HG02678 (cell line): Measurements from ENCODE around the gene CACNA1B.

Experiments used
- ATAC-seq: cut with Tn5 transposase; IDR thresholded peaks from one replicate; pipeline ENCODE4 v1.9.1; 2021; ENCODE audit warnings: mild to moderate bottlenecking, moderate library complexity; ENCODE audit not compliant: unreplicated experiment

The CACNA1B gene

DNA sequence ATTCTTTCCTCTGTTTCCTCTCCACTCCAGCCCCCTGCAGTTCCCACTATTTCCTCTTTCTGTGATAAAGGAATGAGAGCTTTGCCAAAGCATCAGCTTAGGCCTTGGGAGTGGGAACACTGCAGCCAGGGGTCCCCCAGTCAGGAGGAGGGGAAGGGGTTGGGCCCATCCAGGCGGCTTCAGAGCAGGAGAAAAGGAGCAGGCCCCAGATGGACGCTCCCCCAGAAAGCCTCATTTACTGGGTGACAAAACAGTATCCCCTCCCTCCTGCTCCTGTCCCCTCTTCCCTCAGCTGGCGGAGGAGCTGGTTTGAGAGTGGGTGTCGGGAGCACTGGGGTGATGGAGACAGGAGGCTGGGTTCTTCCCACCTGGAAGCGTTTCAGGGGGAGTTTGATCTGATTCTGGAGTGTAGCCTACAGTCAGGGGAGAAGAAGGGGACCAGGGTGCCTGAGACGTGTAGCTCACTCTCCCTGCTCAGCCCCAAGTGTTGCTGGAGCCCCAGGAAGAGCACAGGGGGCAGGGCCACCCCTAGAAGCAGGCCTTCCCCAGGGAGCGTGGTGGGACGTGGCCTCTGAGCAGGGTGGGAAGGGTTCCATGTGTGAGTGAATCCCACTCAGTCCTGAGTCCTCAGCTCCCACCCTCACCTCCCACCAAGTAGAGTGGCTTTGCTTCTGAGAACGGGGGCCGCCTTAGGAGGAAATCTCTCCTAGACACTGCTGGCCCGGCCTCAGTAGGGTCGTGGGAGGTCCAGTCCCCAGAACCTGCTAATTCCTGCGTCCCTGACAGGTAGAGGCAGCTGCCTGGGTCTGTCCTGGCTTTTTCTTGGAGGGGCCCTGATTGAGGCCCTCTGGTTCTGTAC lies 173.1 kb downstream of the CACNA1B start:
- no peak for ATAC-seq

DNA sequence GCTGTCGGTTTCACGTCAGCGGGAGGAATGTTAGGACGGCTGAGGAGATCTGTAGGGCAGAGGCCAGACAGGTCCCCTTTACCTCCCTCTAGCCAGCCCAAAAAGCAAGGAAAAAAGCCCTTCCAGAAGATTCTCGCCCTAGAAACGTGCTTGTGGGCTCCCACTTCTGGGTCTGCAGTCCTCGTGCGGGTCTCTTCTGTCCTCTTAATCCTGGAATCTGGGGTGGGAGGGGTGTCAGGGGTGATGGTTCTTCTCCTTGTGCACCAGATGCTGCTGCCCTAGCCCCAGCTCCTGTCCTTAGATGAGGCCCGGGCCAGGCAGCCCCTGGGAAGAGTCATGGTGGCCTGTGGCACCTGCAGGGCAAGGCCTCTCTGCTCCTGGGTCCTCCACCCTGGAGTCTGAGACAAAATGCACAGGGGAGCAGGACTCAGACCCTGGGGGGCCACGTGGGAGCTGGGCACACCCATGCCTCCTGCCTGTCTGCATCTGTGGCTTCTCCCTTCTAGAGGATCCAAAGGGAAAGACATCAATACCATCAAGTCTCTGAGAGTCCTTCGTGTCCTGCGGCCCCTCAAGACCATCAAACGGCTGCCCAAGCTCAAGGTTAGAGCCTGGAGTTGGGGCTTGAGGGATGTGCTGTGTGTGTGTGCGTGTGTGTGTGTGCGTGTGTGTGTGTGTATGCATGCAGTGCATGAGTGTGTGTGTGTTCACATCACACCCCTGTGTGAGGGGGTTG lies 174.2 kb downstream of the CACNA1B start:
- ATAC-seq, result no peak

GRCh38 chr9:138052322-138052615 lies 174.7 kb downstream of the CACNA1B start:
- ATAC-seq, result no peak

GRCh38 chr9:138052635-138053320 lies 175.2 kb downstream of the CACNA1B start:
- no peak for ATAC-seq

GRCh38 chr9:138053321-138053868 lies 175.8 kb downstream of the CACNA1B start:
- no peak for ATAC-seq

- ATAC-seq, result no peak
Observed at GRCh38 chr9:138053996-138054752, 176.6 kb downstream of the CACNA1B start.

DNA sequence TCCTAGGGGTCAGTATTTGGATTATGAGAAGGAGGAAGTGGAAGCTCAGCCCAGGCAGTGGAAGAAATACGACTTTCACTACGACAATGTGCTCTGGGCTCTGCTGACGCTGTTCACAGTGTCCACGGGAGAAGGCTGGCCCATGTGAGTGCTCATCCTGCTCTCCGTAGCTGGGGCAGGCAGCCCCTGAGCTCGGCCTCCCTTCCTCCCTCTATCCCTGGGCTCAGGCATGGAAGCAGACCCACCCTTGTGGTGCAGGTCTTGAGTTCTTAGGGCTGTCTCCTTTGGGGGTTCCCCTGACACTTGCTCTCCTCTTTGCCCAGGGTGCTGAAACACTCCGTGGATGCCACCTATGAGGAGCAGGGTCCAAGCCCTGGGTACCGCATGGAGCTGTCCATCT lies 180.1 kb downstream of the CACNA1B start:
- no peak for ATAC-seq

DNA sequence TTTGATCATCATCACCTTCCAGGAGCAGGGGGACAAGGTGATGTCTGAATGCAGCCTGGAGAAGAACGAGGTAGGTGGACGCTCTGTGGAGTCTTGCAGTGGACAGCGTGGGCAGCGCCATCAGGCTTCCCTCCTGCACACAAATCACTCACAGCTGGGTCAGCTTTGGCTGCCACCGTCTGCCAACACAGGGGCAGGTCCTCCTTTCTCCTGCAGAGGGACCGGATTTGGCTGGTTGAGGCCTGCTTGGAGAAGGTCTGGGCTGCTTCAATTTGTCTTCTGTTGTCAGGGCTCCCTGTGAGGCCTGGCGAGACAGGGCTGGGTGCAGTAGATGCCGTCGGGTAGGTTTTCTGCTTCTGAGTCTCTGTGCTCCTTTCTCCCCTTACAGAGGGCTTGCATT lies 180.6 kb downstream of the CACNA1B start:
- no peak for ATAC-seq

DNA sequence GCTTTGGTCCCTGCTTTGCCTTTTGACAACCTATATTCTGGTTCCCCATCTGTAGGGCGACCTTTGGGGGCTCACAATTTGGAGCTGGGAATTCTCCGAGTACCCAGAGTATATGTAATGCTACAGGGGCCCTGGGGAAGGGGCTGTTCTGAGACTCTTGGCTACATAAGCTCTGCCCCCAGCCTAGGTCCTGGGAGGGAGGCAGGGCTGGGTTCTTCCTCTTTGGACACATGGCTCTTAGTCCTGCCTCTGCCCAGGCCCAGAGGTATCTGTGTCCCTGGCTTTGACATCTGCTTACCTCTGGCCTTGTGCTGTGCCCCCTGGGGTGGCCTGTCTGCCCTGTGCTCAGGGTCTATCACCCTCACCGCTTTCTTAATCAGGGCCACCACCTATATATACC lies 181.6 kb downstream of the CACNA1B start:
- ATAC-seq, result no peak

DNA sequence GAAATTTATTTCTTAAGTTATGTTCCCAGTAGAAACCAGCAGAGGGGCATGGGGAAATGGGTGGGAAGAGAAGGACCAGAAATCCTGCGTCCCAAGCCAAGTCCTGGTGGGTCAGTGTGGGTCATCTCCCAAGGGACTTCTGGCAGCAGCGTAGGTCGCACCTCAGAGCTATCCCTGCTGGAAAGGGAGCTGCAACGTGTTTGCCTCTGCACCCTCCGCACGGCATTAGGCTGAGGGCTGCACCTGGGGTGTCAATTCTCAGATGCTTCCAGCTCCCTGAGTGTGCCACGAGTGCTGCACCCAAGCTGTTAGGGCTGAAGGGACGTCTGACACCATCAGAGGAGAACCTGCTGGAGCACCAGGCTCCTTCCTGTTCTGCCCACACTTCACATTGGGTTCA lies 182.8 kb downstream of the CACNA1B start:
- no peak for ATAC-seq

- no peak for ATAC-seq
Observed at GRCh38 chr9:138060881-138061280, 183.3 kb downstream of the CACNA1B start.

DNA sequence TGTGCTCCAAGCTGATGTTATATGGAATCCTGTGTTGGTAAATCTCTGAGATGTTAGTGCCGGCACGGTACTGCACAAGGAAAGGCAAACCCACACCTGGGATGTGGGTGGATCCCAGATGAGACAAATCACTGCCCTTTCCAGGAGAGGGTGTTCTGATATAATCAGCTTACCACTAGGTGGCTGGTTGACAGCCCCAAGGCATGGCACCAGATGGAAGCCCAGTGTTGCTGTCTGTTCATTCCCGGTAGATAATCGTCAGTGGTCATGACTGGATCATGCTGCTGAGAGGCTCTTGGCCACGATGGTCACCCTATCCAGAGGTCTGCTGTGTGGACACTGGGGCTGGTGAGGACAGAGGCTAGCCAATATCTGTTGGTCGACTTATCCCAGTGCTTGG lies 184.0 kb downstream of the CACNA1B start:
- ATAC-seq, result no peak

- ATAC-seq, result no peak
Observed at GRCh38 chr9:138062196-138062595, 184.6 kb downstream of the CACNA1B start.

DNA sequence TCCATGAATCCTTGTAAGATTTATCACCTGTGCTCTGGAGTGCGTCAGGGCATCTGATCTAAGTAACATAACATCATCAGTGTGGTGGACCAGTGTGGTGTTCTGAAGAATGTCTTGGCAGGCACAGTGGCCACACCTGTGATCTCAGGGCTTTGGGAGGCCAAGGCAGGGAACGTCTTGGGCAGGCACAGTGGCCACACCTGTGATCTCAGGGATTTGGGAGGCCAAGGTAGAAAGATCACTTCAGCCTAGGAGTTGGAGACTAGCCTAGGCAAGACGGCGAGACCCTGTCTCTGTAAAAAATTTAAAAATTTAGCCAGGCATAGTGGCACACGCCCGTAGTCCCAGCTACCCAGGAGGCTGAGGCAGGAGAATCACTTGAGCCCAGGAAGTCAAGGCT lies 185.5 kb downstream of the CACNA1B start:
- no peak for ATAC-seq

- ATAC-seq, result no peak
Observed at GRCh38 chr9:138063785-138064184, 186.2 kb downstream of the CACNA1B start.

DNA sequence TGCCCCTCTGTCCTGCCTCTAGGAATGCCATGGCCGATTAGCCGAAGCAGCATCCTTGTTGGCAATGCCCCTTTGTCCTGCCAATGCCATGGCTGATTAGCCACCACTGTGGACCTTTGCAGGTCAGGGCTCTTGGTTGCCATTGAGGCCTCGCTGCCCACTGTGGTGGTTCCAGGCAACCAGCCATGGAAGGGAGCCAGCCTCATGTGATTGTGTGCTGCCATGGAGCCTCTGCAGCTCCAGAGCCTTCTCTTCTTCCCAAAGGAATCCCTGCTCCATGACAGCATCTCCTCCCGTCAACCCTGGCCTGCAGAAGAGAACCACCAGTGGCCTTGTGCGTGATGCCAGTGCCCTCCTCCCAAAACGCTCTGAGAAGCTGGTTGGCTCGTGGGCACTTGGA lies 187.0 kb downstream of the CACNA1B start:
- ATAC-seq, result no peak

- ATAC-seq, result no peak
Observed at GRCh38 chr9:138065287-138065686, 187.7 kb downstream of the CACNA1B start.

DNA sequence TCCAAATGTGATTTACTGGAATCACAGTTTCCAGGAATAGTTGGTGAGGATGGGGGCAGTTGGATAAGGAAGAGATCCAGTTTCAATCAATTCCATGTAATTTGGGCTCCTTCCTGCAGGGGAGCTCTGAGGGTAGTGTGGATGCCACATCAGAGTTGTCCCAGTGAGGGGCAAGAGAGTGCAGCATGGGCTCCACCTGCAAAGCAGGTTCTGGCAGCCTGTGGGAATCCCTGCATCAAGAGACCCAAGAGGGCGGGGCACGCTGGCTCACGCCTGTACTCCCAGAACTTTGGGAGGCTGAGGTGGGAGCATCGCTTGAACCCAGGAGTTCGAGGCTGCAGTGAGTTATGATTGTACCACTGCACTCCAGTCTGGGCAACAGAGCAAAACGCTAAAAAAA lies 188.5 kb downstream of the CACNA1B start:
- ATAC-seq, result no peak

DNA sequence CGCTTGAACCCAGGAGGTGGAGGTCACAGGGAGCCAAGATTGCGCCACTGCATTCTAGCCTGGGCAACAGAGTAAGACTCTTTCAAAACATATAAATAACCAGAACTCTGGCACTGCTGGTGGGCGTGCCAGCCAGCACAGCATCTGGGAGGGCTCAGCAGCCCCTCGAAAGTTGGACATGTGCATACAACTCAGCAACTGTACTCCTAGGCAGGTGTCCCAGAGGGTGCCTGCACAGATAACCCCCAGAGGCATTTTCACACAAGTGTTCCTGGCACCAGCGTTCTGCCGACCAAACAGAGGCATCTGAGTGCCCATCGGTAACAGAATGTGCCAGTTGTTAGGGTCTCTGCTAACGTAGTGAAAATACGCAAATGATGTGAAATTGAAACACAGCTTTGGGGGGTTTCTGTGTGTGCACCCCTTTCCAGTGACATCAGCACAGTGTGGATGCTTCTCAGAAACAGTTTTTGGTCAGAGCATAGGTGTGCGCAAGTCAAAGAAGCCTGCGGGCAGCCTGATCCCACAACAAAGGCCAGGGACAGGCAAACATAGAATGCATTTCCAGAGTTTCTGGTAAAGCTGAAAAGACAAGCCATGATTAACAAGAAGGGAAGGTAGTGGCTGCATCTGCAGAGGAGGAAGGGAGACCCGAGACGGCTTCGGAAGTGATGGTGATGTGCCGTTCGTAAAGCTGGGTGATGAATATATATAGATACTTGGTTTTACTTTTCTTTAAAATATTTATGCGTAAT lies 190.2 kb downstream of the CACNA1B start:
- ATAC-seq, result no peak

DNA sequence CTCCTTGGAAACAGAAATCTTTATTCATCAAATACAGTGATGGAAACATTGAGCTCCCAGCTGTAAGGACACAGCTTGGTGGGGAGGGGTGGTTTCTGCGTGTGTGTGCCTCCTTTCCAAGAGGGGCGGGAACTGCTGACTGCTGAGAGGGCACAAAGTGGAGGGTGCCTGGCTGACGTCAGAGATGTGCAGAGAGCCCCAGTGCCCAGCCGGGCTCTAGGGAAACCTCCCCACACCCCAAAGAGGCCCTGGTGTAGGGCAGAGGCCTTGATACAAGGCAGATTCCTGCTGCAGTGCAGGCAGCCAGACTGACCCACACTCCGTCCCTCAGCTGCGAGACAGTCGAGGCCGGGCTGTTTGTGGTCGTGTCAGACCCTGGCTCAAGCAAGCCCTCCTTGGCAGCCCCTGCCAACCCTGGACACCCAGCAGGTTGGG lies 191.0 kb downstream of the CACNA1B start:
- ATAC-seq, result no peak
